ENCODE results near the gene MAD1L1.

Gene MAD1L1

DNA sequence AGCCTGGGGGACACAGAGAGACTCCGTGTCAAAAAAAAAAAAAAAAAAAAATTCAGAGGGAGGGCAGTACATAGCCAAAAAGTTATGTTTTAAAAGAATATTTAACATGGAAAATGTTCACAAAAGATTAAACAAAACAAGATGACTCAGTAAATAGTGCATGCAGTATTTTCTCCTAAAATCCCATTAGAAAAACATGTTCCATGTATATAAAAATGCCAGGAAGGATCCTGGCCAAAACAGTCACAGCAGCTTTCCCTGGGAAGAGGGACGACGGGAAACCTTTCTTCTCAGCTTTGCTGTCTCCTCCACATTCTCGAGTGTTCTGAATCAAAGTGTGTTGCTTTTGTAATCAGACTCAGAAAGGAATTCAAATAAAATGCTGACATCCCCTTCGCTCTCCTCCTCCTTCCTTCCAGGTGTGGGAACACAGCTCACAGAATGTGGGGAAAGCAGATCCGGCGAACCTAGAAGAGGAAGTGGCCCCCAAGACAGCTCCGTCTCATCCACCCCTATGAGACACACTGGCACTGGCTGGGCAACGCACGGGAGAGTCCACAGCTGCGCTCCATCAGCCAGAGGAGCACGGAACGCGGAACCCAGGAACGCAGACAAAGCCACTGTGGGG is 139.4 kb downstream of the MAD1L1 start:
- TF ChIP-seq, protein P1, sequence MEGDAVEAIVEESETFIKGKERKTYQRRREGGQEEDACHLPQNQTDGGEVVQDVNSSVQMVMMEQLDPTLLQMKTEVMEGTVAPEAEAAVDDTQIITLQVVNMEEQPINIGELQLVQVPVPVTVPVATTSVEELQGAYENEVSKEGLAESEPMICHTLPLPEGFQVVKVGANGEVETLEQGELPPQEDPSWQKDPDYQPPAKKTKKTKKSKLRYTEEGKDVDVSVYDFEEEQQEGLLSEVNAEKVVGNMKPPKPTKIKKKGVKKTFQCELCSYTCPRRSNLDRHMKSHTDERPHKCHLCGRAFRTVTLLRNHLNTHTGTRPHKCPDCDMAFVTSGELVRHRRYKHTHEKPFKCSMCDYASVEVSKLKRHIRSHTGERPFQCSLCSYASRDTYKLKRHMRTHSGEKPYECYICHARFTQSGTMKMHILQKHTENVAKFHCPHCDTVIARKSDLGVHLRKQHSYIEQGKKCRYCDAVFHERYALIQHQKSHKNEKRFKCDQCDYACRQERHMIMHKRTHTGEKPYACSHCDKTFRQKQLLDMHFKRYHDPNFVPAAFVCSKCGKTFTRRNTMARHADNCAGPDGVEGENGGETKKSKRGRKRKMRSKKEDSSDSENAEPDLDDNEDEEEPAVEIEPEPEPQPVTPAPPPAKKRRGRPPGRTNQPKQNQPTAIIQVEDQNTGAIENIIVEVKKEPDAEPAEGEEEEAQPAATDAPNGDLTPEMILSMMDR (IDR thresholded peaks at IDR 0.05; ENCODE audit: low read length, missing control alignments) = no peak
- DNase-seq (ENCODE audit: low read depth) = no peak
- H3K4me3 ChIP-seq (replicated peaks; ENCODE audit: low read depth, low read length) = no peak overlapping the region

GRCh38 chr7:2092279-2092678 is 140.5 kb downstream of the MAD1L1 start:
- DNase-seq (ENCODE audit: low read depth) = no peak
- TF ChIP-seq, protein P1 (IDR thresholded peaks at IDR 0.05; ENCODE audit: low read length, missing control alignments) = no peak

GRCh38 chr7:2090526-2091520 is 141.9 kb downstream of the MAD1L1 start:
- no peak overlapping the region for H3K4me3 ChIP-seq (replicated peaks; ENCODE audit: low read depth, low read length)
- no peak for DNase-seq (ENCODE audit: low read depth)
- TF ChIP-seq, protein P1 (IDR thresholded peaks at IDR 0.05; ENCODE audit: low read length, missing control alignments) = no peak

More at GRCh38 chr7:2092279-2092678, 140.5 kb downstream of the MAD1L1 start:
- H3K4me3 ChIP-seq (replicated peaks; ENCODE audit: low read depth, low read length) = no peak overlapping the region

- TF ChIP-seq, protein P1 (IDR thresholded peaks at IDR 0.05; ENCODE audit: low read length, missing control alignments) = no peak
- no peak overlapping the region for H3K4me3 ChIP-seq (replicated peaks; ENCODE audit: low read depth, low read length)
- DNase-seq (ENCODE audit: low read depth) = no peak
Observed at GRCh38 chr7:2088801-2089200, 143.9 kb downstream of the MAD1L1 start.

GRCh38 chr7:2087744-2088143 is 145.0 kb downstream of the MAD1L1 start:
- no peak overlapping the region for H3K4me3 ChIP-seq (replicated peaks; ENCODE audit: low read depth, low read length)
- TF ChIP-seq, protein P1 (IDR thresholded peaks at IDR 0.05; ENCODE audit: low read length, missing control alignments) = no peak
- no peak for DNase-seq (ENCODE audit: low read depth)

DNA sequence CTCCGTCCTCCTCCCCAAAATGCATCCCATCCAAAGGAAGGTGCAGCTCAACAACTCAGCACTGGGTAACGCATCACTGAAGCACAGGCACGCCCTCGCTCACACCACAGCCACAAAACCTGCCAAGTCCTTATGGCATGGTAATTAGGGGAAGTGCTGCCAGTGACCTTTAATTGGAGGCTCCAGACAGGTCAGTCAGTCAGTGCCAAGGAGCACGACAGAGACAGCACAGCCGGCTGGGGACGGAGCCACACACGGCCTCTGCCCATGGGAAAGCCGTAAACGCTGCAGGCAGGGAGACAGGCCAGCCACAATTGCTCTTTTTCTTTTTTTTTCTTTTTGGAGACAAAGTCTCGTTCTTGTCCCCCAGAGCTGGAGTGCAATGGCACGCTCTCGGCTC is 146.5 kb downstream of the MAD1L1 start:
- DNase-seq (ENCODE audit: low read depth) = no peak
- no peak overlapping the region for H3K4me3 ChIP-seq (replicated peaks; ENCODE audit: low read depth, low read length)
- TF ChIP-seq, protein P1 (IDR thresholded peaks at IDR 0.05; ENCODE audit: low read length, missing control alignments) = no peak
